ENCODE results near the gene TRMT11.
"Not testable (repeated sequence)": the region's sequence is repeated elsewhere in the genome, so short reads cannot be mapped to it uniquely, and the experiment has no call there.

The TRMT11 gene

DNA sequence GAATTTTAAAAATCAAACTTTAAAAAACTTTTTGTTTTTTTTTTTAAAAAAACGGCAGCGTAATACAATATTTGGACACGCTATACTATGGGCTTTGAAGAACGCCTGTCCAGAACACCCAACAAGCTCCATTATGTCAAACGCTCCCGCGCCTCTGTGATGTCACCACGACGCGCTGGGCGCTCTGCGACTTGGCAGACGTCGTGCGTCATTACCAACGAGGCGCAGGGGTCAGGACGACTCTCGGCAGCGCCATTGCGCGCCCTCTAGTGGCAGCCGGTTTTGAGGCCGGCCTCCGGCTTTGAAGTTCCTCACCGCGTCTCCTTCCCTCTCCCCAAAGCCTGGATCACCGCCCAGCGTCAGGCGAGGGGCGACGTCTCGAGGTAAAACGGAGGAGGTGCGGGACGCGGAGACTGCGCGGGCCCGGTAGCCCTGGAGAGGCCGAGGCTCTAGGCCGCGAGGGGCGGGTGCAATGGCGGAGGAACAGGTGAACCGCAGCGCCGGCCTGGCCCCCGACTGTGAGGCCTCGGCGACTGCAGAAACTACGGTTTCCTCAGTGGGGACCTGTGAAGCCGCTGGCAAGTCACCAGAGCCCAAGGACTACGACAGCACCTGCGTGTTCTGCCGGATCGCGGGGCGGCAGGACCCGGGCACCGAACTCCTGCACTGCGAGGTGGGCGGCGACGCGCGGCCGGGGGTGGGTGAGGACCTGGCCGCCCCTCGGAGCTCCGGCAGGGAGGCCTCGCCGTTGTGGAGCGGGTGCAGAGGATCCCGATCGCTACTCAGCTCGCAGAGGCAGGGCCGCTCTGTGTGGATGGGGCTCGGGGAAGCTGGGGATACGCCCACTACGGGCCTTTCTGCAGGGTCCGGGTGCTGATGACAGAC lies 29.6 kb upstream of the TRMT11 start, which contains the start of gene HINT3:
HINT3 (plus strand) TSS at position 265 of the 885 bp plus-strand sequence; CDS start at position 473, 208 bp downstream.
- DNase-seq = peak; percentile 99

GRCh38 chr6:125957391-125957693 lies 29.0 kb upstream of the TRMT11 start:
- DNase-seq = no peak

DNA sequence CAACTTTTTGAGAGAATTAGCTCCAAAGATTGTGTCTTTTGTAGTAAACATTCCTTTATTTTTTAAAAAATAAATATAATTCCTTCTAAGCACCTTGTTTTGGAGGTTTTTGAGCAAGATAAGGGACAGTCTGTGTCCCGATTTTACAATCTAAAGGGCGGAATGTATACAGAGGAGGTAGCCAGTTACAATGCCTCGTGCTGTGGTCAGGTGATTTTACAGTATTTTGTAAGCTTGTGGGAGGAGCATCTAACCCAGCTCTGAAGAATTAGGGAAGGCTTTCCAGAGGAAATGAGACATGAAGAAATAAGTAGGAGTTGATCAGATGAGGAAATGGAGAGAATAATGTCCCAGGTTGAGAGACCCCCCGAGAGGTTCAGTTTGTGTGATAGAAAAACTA lies 28.5 kb upstream of the TRMT11 start:
- DNase-seq = no peak

GRCh38 chr6:125959041-125959440 lies 27.3 kb upstream of the TRMT11 start:
- DNase-seq = no peak

DNA sequence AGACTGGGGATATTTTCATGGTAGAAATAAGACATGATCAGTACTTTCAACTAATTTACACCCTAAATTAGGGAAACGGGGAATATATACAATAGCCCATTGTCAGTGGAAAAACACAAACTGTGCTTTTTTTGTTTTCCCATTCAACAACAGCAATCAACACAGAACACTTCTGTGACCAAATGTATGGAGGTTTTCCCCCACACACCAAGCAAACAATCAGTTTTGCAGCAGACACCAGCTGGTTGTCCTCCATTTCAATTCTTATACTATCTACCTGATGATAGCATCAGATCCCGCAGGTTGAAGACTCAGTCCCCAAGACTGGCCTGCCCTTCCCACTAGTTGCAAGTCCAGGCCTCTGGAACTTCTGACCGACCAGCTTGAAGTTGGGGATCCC lies 25.2 kb upstream of the TRMT11 start:
- DNase-seq = no peak

- no peak for DNase-seq
Observed at GRCh38 chr6:125962900-125963497, 23.3 kb upstream of the TRMT11 start.

DNA sequence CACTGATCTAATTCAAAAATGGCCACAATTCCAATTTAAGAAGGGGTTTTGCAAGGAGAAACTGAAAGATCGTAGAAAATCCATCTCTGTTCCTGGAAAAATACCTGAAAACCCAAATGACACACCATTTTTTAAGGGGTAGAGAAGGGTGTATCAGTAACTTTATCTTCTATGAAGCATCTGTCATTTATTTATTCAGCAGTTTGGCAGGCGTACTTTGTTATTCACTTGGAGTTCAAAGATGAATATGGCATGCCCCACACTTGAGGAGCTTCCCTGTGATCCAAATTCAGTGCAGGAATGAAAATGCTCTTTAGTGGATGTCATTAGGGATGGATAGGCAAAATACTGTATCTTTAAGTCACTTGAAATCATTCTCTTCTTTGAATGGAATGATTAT lies 22.5 kb upstream of the TRMT11 start:
- no peak for DNase-seq

DNA sequence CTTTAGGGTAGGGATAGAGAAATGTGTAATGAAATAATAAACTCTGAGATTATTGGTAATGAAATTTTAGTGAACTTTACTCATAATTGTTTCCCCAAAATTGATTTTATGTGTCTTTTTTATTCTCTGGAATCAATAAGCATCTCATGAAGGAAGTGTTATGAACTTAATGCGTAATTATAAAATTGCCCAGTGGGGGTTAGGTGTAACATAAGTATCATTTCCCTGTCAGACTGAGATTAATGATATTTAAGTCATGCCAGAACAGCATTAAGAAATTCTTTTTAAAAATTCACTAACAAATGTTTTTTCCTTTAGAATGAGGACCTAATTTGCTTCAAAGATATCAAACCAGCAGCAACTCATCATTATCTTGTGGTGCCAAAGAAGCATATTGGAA lies 19.8 kb upstream of the TRMT11 start:
- DNase-seq = no peak

DNA sequence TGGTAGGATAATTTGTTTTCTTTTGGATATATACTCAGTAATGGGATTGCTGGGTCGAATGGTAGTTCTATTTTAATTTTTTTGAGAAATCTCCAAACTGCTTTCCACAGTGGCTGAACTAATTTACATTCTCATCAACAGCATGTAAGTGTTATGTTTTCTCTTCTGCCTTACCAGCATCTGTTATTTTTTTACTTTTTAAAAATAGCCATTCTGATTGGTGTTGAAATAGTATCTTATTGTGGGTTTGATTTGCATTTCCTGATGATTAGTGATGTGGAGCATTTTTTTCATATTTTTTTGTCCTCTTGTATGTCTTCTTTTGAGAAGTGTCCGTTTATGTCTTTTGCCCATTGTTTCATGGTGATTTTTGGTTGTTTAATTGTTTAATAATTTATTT lies 17.8 kb upstream of the TRMT11 start:
- no peak for DNase-seq

DNA sequence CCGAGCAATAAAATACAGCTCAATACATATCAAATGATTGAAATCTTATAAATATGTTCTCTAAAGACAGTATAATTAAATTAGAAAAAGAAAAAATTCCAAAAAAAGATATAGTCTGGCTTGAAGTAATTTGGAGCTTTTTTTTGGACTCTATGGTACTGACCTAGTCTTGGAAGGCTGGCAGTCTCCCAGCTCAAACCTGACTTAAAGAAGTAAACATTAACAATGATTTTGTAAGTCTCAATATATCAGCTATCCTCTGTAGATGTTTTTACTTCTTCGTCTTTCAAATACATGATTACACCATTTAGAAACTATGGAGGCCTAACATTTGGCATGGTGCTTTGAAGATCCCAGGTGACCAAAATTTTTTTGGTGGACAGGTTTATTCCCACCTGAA lies 15.6 kb upstream of the TRMT11 start:
- DNase-seq = no peak

DNA sequence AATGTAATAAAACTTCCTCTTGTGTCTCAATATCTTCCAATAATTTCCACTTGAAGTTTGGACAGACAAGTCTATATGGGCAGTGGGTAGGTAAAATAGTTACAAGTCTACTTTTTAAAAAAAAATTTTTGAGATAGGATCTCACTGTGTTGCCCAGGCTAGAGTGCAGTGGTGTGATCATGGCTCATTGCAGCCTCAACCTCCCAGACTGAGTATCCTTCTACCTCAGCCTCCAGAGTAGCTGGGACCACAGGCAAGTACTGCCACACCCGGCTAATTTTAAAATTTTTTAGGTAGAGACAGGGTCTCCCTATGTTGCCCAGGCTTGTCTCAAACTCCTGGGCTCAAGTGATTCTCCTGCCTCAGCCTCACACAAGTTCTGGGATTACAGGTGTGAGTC lies 13.9 kb upstream of the TRMT11 start:
- DNase-seq = not testable (repeated sequence)

GRCh38 chr6:125974214-125974866 lies 12.0 kb upstream of the TRMT11 start:
- no peak for DNase-seq

DNA sequence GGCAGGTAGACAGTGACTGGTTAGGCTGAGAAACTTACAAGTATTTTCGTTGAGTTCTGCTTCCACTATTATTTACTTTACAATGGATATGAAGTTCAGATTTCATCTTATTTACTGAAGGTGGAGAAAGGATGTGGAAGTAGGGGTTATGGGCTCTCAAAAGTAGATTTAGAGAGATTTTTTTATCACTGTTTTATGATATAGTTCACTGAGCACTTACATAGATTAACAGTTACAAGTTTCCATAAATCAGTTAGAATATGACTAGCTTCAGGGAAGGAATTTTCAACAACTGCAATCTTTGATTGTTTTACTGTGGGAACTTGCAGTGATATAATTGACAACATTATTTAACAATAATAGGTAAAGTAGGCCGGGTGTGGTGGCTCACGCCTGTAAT lies 7.2 kb upstream of the TRMT11 start:
- DNase-seq = no peak

DNA sequence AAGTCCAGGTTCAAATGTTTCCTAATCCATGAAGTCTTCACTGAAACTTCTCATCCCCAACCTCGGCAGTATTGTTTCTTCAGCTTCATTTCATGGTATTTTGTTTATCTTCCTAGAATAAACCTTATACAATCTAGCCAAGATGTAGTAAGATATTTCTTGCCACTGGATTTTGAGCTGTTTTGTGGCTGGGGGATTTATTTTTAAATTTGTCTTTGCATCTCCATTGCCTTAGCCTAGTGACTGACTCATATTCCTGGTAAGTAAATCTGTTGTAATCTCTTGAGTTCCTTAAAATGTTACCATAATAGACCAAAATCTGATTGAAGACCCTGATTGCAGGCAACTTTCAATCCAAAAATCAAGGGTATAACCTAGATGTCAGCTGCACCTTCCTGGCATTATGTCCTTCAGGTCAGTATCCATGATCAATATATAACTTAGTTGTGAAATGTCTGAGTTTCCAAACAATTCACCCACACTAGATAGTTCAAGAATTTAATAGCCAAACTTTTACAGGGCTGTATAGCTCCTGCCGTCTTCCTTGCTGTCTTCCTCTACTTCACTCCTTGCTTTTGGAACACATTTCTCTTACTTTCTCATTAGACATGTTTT lies 4.7 kb upstream of the TRMT11 start:
- no peak for DNase-seq

GRCh38 chr6:125983246-125983945 lies 2.9 kb upstream of the TRMT11 start:
- no peak for DNase-seq

- no peak for DNase-seq
Observed at GRCh38 chr6:125984311-125984710, 2.0 kb upstream of the TRMT11 start.

DNA sequence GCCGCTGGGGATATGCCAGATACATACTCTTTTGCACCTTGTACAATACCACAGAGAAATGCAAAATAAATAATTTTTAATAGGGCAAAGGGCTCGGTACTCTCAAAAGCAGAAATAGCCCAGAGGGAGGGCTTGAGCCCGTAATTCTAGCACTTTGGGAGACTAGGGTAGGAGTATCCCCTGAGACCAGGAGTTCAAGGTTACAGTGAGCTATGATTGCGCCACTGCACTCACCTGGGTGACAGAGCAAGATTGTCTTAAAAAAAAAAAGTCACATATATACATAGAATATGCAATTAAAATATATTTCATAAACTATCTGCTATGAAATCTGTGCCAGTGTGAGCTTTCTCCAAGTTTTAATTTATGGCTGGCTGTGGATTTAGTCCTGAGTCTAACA lies 818 bp upstream of the TRMT11 start:
- DNase-seq = no peak

DNA sequence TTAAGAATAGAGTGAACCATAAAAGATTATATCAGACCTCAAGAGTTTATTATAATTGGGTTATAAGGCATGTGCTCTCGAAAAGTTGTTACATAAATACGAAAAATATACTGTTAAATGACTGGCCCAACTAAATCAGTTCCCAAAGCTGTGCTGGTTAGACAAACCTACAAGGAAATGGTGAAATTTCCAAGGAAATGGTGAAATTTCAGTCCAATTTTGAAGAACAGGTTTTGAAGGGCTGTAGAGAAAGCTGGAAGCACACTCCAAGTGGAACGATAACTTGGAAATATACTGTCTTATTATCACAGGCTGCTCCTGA lies 400 bp upstream of the TRMT11 start:
- no peak for DNase-seq

DNA sequence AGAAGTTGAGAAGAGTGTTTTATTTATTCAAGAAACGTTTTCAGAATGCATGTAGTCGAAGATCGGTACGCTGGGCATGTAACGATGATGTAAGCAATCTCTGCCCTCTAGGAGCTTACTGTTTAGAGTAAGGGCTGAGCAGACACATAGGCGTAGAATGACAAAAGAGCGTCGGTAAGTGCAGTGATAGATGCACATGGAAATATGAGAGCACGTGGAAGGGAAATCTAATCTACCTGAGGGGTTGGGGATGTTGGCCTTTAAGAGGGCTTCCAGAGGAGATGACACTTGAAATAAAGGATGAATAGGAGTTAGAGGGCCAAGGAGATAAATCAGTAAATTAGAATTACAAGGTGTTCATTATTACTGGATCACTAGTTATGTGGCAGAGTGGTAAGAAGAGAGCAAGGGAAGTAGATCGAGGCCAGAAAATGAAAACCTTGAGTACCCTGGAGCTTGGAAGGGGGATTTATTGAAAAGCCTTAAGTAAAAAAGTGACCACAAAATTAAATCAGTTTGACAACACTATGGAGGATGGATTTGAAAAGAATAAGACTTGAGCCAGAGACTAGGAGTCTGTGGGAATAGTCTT lies 782 bp downstream of the TRMT11 start:
- DNase-seq = peak; percentile 24

DNA sequence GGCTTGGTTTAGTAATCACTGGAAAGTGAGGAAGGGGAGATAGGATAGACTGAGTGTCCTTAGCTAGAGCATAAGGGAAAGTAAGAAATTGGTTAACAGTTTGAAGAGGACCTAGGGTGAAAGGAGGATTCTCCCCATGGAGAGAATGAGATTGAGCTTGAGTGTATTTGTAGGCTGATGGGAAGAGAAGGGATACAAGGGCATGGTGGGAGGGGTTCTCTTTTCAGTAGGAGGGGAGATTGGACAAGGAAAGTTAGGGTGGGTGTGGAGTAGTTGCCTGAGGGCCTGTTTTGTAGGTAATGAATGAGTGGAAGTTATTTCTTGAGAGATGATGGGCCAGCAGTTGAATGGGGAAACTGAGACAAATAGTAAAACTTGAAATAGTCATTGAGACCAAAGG lies 1.9 kb downstream of the TRMT11 start:
- DNase-seq = no peak

DNA sequence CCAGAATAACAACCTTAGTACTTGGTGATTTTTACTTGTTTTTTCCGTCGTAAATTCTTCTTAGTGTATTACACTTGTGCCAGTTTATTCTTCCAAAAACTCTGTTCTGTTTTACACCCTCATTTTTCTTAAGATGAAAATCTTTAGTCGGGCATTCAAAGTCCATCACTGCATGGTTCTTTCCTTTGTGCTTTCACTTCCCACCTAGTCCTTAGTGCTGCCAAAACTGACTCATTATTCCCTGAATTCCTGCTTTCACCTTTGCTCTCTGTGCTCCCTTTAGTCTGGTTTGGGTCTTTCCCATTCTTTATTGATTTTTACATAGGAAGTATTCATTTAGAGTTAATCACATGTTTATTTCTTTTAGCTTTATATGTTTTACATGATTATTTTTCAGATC lies 3.3 kb downstream of the TRMT11 start:
- no peak for DNase-seq

DNA sequence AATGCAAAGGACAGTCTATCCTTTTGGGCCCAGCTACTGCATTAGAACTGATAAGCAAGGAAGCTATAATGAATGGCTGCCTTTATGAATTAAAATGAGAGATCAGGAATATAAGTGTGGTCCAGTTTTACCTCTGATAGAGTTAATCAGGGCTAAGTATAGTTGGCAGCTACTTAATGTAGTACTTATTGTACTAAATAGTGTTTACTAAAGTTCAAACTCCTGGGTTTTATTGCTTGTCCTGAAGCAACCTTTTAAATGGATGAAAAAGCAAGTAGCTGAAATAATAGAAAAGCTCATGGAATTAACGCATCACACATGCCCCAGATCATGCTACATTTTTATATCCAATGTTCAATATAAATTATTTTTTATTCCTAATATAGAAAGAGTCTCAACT lies 5.3 kb downstream of the TRMT11 start:
- DNase-seq = no peak
